ENCODE results near the gene PLXND1. TPM values are rescaled to one million over a fixed set of nuclear protein-coding genes. Genes with fewer than 3 reads are reported as not detected.
"Not testable (repeated sequence)": the region's sequence is repeated elsewhere in the genome, so short reads cannot be mapped to it uniquely, and the experiment has no call there.

PLXND1 gene
- total and polyA plus RNA-seq, 2 donors from 2014 or later: 67.0 to 152 TPM

DNA sequence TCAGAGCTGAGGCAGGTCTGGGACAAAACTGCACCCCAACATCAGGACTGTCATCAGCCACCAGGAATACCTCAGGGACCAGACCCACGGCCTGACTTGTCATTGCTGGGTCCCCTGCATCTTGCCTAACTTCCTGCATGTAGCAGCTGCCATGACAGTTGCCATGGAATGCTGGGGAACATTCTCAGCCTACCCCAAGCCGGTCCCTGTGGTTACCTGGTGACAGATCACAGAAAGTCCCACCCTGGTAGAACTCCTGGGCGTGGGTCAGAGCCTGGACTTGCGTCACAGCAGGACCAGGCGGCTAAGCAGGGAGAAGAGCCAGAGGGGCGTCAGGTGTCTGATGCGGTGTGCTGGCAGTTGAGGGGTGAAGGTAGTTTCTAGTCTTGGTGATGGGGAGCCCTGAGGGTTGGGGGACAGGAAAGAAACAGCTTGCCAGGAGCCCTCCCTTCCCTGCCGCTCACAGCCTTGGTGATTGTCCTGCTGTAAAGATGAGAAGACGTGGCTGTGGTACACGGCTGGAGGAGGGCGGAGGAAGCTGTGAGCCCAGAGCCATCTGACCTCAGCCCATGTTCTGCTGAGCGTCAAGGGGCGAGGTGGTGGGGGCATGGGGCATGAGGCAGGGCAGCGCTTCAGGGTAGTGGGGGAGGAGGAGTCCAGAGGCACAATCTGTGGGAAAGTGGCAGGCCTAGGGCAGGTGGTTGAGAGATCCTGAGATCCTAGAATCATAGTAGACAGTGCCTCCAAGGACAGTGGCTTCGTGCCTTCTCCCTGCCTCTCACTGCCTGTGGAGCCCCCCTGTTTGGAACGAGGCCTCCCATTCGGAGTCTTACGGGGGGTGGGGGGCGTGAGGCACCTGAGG, 58.1 kb downstream of the PLXND1 start:
- Histone ChIP-seq H3K9ac (ENCODE audit: low read length in 3 of 3) (no peak overlapping the region), H3K4me3 (ENCODE audit: low read length in 3 of 3) (no peak overlapping the region), H3K9me3 (ENCODE audit: control insufficient read depth in 2 of 3, insufficient read depth in 1 of 3, low read length in 3 of 3) (no peaks in the 10 kb centered on the region), H3K4me1 (ENCODE audit: control insufficient read depth in 2 of 3, insufficient read depth in 2 of 3, low read depth in 1 of 3, low read length in 3 of 3) (no peaks in the 10 kb centered on the region), H3K27ac (ENCODE audit: low read depth in 2 of 2, low read length in 2 of 2) (no peak overlapping the region), H3K27me3 (ENCODE audit: control insufficient read depth, insufficient read depth, low read length) (no peaks in the 10 kb centered on the region), H3K36me3 (ENCODE audit: control insufficient read depth in 2 of 3, insufficient read depth in 3 of 3, low read length in 3 of 3) (no peaks in the 10 kb centered on the region)
- FAIRE-seq (no peak), DNase-seq (no peak)
- intact Hi-C loops (cut with DNase I): no loop called here
- TF ChIP-seq, protein P1, sequence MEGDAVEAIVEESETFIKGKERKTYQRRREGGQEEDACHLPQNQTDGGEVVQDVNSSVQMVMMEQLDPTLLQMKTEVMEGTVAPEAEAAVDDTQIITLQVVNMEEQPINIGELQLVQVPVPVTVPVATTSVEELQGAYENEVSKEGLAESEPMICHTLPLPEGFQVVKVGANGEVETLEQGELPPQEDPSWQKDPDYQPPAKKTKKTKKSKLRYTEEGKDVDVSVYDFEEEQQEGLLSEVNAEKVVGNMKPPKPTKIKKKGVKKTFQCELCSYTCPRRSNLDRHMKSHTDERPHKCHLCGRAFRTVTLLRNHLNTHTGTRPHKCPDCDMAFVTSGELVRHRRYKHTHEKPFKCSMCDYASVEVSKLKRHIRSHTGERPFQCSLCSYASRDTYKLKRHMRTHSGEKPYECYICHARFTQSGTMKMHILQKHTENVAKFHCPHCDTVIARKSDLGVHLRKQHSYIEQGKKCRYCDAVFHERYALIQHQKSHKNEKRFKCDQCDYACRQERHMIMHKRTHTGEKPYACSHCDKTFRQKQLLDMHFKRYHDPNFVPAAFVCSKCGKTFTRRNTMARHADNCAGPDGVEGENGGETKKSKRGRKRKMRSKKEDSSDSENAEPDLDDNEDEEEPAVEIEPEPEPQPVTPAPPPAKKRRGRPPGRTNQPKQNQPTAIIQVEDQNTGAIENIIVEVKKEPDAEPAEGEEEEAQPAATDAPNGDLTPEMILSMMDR (IDR thresholded peaks at IDR 0.05; ENCODE audit: borderline replicate concordance, extremely low read depth, insufficient read depth): no peak

DNA sequence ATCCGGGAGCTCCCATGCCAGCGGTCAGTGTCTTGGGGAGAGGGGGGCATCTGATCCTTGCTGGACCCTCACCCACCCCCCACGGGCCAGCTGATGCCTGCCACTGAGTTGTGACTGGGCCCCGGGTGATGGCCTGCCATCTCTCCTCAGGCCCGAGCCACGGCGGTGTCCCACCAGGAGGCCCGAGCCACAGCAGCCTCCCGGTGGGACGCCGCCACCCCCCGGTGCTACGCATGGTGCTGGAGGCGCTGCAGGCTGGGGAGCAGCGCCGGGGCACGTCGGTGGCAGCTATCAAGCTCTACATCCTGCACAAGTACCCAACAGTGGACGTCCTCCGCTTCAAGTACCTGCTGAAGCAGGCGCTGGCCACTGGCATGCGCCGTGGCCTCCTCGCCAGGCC, 59.2 kb downstream of the PLXND1 start:
- FAIRE-seq (no peak), DNase-seq (no peak)
- Histone ChIP-seq H3K36me3 (ENCODE audit: control insufficient read depth in 2 of 3, insufficient read depth in 3 of 3, low read length in 3 of 3) (no peaks in the 10 kb centered on the region), H3K4me3 (ENCODE audit: low read length in 3 of 3) (no peak overlapping the region), H3K27me3 (ENCODE audit: control insufficient read depth, insufficient read depth, low read length) (no peaks in the 10 kb centered on the region), H3K27ac (ENCODE audit: low read depth in 2 of 2, low read length in 2 of 2) (no peak overlapping the region), H3K4me1 (ENCODE audit: control insufficient read depth in 2 of 3, insufficient read depth in 2 of 3, low read depth in 1 of 3, low read length in 3 of 3) (no peaks in the 10 kb centered on the region), H3K9ac (ENCODE audit: low read length in 3 of 3) (no peak overlapping the region), H3K9me3 (ENCODE audit: control insufficient read depth in 2 of 3, insufficient read depth in 1 of 3, low read length in 3 of 3) (no peaks in the 10 kb centered on the region)
- intact Hi-C loops (cut with DNase I): no loop called here
- TF ChIP-seq, protein P1 (IDR thresholded peaks at IDR 0.05; ENCODE audit: borderline replicate concordance, extremely low read depth, insufficient read depth): no peak

DNA sequence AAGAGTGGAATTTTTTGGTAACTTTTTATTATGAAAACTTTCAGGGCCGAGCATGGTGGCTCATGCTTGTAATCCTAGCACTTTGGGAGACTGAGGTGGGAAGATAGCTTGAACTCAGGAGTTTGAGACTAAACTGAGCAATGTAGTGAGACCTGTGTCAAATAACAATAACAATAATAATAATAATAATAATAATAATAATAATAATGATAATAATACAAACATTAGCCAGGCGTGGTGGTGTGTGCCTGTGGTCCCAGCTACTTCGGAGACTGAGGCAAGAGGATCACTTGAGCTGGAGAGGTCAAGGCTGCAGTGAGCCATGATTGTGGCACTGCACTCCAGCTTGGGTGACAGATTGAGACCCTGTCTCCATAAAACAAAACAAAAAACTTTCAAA, 60.5 kb downstream of the PLXND1 start:
- H3K27me3 ChIP-seq (ENCODE audit: control insufficient read depth, insufficient read depth, low read length); intact Hi-C loops (cut with DNase I); DNase-seq; H3K4me1 ChIP-seq (ENCODE audit: control insufficient read depth in 2 of 3, insufficient read depth in 2 of 3, low read depth in 1 of 3, low read length in 3 of 3); H3K4me3 ChIP-seq (ENCODE audit: low read length in 3 of 3); H3K9ac ChIP-seq (ENCODE audit: low read length in 3 of 3); H3K9me3 ChIP-seq (ENCODE audit: control insufficient read depth in 2 of 3, insufficient read depth in 1 of 3, low read length in 3 of 3); H3K36me3 ChIP-seq (ENCODE audit: control insufficient read depth in 2 of 3, insufficient read depth in 3 of 3, low read length in 3 of 3); H3K27ac ChIP-seq (ENCODE audit: low read depth in 2 of 2, low read length in 2 of 2); FAIRE-seq: not testable (repeated sequence)

DNA sequence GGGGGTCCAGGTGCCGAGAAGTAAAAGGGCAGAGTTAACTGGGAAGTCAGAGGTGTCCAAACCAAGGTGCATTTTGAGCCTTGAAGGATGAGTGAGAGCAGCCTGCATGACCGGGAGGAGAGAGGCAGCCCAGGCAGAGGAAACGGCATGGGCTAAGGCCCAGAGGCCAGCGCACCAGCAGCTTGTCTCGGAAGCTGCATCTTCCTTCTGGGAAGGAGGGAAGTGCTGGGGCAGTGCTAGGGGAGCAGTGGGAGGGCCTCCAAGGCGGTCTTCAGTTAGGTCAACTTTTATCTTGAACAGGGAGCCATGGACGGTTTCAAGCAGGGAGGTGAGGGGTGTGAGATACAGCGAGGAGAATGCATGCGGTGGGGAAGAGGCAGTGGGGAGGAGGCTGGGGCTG, 62.5 kb downstream of the PLXND1 start:
- FAIRE-seq (no peak), DNase-seq (no peak)
- H3K36me3 ChIP-seq (ENCODE audit: control insufficient read depth in 2 of 3, insufficient read depth in 3 of 3, low read length in 3 of 3): no peaks in the 10 kb centered on the region
- intact Hi-C loops (cut with DNase I): no loop called here
- H3K27ac ChIP-seq (ENCODE audit: low read depth in 2 of 2, low read length in 2 of 2): no peak overlapping the region
- no peak overlapping the region for H3K9ac ChIP-seq (ENCODE audit: low read length in 3 of 3)
- no peak overlapping the region for H3K4me3 ChIP-seq (ENCODE audit: low read length in 3 of 3)
- H3K4me1 ChIP-seq (ENCODE audit: control insufficient read depth in 2 of 3, insufficient read depth in 2 of 3, low read depth in 1 of 3, low read length in 3 of 3): no peaks in the 10 kb centered on the region
- TF ChIP-seq, protein P1 (IDR thresholded peaks at IDR 0.05; ENCODE audit: borderline replicate concordance, extremely low read depth, insufficient read depth): no peak
- H3K27me3 ChIP-seq (ENCODE audit: control insufficient read depth, insufficient read depth, low read length): no peaks in the 10 kb centered on the region
- no peaks in the 10 kb centered on the region for H3K9me3 ChIP-seq (ENCODE audit: control insufficient read depth in 2 of 3, insufficient read depth in 1 of 3, low read length in 3 of 3)

Measured in kidney (tissue), 14 donors.